Activated CD4-positive, alpha-beta T cell treated with anti-CD3 and anti-CD28 coated beads, Interleukin-2, Interleukin-4, amounts not matched to agents 100 ng/mL and 50 ng/mL, durations not matched to agents 16 hours and 8 hours (primary cell): ENCODE data around the gene PRAMEF5.
"Not testable (repeated sequence)": the region's sequence is repeated elsewhere in the genome, so short reads cannot be mapped to it uniquely, and the experiment has no call there.

ENCODE experiments used
- DNase-seq: peaks from one replicate; pipeline ENCODE4 v3.0.0-alpha.2; 2020; ENCODE audit warnings: low spot score

Gene PRAMEF5

DNA sequence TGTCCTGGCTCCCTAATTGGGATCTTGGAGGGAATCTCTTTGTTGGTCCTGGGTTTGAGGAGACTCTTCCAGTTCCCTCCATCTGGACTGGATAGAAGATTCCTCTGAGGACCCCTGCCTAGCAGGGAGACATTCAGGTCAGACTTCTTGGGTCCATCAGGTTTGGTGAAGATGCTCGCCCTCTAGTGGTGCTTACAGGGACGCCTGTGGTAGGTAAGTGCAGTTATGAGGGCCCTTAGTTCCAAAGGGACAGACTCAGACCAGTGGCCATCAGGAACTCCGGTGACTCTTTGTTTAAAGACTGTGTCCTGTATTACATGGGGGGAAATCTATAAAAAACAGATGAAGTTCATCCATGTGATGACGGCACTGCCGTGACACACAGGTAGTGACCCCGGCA lies 23.0 kb downstream of the PRAMEF5 start:
- not testable (repeated sequence) for DNase-seq

DNA sequence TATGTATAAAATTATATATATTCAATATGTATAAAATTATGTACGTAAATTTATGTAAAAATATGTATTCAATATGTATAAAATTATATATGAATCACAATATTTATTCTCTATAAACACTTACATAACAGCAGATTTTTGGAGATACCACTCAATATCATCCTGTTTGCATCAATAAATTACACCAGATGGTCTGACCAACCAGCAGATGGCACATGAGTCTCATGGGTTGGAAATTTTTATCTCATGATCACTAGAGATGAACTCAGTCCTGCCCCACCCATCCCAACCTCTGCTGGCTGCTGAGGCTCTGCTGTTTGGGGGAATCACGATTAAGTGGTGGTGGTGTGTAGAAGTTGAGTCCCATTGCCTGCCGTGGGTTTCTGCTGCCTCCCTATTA lies 25.6 kb downstream of the PRAMEF5 start:
- not testable (repeated sequence) for DNase-seq

DNA sequence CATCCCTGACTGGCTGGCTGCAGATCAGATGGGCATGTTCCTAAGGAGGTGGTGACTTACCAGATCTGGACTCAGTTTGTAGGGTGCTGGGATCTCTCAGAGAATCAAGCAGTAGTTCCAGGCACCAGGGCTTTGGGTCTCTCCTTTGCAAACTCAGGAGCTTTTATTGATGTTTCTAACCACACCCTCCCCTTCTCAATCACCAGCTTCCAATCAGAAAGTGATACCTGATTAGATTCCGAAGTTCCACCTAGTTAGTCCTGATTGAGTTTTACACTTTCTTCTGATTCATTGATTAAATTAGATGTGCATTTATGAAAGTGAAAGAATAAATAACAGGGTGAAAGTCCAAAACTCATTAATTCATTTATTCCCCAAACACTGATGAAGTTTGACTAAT lies 31.0 kb downstream of the PRAMEF5 start, which contains the start of gene PRAMEF8:
TSS of gene PRAMEF8 (minus strand) at position 101 of the 400 bp plus-strand sequence. CDS start 1,046 bp downstream, outside the sequence.
- not testable (repeated sequence) for DNase-seq

DNA sequence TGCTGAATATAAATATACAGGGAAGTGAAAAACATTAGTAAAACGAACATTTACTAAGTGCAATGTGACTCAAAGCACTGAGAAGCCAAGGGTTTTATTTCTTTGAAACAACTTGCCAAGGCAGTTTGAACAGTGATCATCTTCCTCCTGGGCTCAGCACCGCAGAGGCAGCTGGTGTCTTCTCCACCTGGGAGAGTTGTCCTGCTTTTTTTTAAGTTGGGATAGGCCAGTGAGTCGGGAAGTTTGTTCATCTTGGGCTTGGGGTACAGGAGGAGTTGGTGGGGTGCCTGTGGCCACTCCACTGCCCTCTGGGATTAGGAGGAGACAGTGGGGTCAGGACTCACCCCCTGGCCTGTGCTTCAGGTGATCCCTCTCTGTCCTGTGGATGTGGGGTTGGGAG lies 35.0 kb downstream of the PRAMEF5 start:
- DNase-seq, result not testable (repeated sequence)

DNA sequence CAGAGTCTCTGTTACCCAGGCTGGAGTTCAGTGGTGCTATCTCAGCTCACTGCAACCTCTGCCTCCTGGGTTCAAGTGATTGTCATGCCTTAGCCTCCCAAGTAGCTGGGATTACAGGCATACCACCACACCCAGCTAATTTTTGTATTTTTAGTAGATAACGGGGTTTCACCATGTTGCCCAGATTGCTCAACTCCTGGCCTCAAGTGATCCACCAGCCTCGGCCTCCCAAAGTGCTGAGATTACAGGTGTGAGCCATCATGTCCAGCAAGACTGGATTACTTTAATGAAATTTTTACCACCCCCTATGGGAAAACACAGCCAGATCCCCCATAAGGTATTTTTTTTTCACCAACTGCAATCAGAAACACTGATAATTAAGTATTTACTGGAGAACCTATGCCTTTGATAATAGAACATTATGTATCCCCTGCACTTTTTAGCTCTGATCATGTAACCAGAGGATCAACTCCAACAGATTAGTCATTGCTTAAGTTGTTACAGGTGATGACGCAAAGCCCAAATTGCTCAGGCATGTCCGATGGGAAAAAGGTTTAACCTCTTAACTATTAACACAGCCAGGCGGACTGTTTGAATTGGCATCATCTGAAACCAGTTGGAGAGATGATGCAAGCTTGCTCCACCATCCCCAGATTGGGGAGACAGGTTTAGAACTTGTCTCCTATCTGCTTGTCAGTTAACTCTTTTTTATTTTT lies 43.4 kb downstream of the PRAMEF5 start:
- not testable (repeated sequence) for DNase-seq

DNA sequence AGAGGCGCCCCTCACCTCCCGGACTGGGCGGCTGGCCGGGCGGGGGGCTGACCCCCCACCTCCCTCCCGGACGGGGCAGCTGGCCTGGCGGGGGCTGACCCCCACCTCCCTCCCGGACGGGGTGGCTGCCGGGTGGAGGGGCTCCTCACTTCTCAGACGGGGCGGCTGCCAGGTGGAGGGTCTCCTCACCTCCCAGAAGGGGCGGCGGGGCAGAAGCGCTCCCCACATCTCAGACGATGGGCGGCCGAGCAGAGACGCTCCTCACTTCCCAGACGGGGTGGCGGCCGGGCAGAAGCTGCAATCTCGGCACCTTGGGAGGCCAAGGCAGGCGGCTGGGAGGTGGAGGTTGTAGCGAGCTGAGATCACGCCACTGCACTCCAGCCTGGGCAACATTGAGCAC lies 44.7 kb downstream of the PRAMEF5 start:
- not testable (repeated sequence) for DNase-seq

DNA sequence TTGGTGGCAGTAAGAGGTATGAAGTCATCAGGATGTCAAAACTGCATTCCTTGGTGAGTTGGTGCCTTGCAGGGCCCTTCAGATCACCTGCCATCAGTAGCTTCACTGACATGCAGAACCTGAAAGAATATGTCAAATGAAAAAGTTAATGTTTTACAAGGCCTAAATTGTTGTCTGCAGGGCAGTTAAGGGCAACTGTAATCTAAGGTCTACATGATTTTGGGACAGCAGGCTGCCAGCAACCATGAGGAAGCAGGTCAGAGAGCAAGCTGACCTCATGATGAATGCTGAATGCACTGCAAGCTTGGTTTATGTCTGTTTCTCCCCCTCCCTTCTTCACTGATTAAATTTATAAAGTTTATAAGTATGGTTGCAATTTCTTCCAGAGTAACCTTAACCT lies 48.2 kb downstream of the PRAMEF5 start:
- DNase-seq, result not testable (repeated sequence)

DNA sequence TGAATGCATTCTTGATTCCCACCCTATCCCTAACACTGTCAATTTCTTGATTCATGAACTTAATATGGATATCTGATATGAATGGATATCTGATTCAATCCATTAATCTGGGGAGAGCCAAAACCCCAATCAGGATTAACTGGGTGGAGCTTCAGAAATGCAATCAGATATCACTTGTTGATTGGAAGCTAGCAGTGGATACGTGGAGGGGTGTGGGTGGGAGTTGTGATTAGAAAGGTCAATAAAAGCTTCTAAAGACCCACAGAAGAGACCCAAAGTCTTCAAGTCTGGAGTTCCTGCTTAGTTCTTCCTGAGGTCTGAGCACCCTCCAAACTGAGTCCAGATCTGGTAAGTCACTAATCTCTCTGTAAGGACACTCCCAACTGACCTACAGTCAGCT lies 49.2 kb downstream of the PRAMEF5 start, which contains the start of gene PRAMEF33:
TSS of gene PRAMEF33 (plus strand) at position 301 of the 400 bp plus-strand sequence. CDS start 2,416 bp downstream, outside the sequence.
- DNase-seq, result not testable (repeated sequence)
